HG03354 (cell line): Measurements from ENCODE around the gene EIF2B1.

ENCODE experiments used
- ATAC-seq: cut with Tn5 transposase; IDR thresholded peaks from one replicate; pipeline ENCODE4 v1.9.1; 2021; ENCODE audit warnings: mild to moderate bottlenecking; ENCODE audit not compliant: unreplicated experiment, poor library complexity, severe bottlenecking

The EIF2B1 gene

DNA sequence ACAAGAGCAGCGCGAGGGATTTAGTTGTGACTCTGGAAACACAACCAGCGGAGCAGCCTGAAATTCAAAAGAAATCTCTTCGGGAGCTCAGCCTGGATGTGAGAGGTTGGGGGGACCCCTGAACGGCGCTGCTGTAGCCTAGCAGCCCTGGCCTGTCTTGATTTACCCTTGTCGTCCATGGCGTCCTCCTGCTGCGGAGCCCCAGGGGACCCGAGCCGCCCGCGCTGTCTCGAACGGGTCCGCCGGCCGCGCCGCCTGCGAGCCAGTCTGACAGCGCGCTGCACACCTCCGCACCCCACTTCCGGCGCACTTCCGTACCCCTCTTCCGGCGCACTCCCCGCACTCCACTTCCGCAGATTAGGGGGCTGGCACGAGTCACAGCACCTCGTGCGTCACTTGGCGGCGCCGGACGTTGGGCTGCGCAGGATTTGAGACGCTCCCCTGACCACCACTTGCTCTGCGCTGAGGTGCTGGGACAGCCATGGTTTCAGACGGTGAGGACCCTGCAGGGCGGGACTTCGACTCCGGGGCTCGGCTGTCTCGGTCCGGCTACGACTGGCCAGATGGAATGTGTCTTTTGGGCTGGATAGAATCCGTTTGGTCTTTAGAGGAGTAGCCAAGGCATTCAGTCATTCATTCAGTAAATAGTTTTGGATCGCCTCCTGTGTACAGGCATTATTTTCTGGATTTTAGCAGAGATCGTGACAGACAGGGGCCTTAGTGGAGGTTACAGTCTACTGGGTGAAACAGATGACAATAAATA is at the start of gene EIF2B1, which contains the start of gene GTF2H3:
Gene EIF2B1 (minus strand): TSS at position 308 of the 763 bp plus-strand sequence. CDS start 129 bp downstream, at position 179.
Gene GTF2H3 (plus strand): TSS at position 451 of the 763 bp plus-strand sequence. CDS start 31 bp downstream, at position 482.
- peak; percentile 98 for ATAC-seq

- ATAC-seq: no peak
Measured at GRCh38 chr12:123681605-123682004, 48.1 kb upstream of the EIF2B1 start.

DNA sequence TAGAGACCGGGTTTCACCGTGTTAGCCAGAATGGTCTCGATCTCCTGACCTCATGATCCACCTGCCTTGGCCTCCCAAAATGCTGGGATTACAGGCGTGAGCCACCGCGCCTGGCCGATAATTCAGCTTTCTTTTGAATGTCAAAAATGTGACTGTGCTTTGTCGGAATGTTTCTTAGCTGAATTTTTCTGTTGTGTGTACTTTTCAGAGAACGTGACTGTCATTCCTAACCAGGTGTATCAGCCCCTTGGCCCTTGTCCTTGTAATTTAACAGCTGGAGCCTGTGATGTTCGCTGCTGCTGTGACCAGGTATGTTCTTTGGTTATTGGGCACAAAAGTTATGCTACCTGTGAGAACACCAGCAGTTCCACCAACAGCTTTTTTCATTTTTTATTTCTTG is 45.5 kb upstream of the EIF2B1 start:
- no peak for ATAC-seq

DNA sequence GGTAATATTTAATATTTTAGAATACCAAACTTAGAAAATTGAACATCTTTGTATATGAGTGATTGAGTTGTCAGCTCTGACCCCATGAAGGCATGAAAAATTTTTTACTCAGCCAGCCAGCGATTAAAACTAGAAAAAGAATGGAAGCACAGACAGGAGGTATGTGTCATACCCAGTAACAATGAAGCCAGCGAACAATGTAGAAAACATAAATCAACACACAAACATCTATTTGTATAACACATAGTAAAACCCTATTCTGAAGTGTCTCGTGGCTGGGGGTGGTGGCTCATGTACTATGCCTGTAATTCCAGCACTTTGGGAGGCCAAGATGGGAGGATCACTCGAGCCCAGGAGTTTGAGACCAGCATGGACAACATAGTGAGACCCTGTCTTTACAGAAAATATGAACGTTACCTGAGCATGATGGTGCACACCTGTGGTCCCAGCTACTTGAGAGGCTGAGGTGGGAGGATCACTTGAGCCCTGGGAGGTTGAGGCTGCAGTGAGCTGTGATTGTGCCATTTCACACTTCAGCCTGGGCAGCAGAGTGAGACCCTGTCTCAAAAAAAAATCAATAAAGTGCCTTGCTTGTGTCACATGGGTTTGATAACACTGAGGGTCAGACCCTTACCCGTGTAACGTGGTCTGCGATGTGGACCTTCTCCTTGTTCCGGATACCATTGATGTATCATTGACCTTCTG is 43.3 kb upstream of the EIF2B1 start:
- no peak for ATAC-seq

DNA sequence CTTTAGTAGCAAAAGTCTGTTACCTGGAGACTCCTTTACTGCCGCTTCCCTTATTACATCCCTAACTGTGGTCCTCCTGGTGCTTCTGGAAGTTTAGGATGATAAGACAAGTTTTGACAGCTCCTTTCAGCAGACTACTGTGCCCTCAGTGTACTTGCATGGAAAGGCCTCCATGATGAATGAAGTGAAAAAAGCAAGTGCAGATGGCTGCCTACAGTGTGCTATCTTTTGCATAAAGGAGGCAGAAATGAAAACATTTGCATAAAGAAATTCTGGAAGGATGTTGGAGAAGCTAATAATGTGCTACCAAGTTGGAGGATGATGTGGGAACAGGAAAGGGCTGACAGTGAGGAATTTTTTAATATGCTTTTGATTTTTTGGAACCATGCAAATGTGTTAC is 42.0 kb upstream of the EIF2B1 start:
- ATAC-seq: no peak

GRCh38 chr12:123671876-123672275 is 38.4 kb upstream of the EIF2B1 start:
- ATAC-seq: no peak

DNA sequence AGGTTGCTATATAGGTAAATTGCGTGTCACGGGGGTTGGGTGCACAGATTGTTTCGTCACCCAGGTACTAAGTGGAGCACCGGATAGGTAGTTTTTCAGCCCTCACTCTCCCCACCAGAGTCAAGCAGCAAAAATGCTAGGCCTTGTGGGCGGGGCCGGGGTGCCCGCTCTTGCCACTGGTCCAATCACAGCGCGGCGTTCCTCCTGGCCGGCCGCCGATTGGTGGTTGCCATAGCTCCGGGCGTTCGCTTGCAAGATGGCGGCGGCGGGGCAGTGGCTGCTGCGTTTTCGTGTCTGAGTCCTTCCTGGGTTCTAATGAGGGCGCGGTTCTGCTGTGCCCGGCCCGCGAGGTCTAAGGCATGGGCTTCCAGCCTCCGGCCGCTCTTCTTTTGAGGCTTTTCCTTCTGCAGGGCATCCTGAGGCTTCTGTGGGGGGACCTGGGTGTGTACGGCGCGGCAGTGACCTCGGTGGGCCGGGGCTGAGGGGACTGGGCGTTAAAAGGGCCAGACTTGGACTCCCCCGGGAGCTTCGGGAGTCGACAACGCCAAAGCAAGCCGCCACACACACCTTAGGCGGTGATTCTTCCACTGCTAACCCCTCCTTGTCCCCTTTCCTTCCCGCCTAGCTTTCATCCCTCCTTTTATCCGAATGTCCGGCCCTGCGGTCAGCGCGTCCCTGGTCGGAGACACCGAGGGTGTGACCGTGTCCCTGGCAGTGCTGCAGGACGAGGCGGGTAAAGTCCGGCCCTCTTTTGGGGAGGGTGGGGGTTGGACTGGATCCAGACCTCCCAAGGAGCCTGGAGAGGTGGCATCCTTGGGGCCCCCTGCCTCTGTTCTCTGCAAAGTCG is 37.6 kb upstream of the EIF2B1 start, which contains the start of gene TCTN2:
Gene TCTN2 (plus strand): TSS at position 232 of the 847 bp plus-strand sequence. CDS start 128 bp downstream, at position 360.
- ATAC-seq: peak; percentile 100

GRCh38 chr12:123667771-123668170 is 34.3 kb upstream of the EIF2B1 start:
- no peak for ATAC-seq

- ATAC-seq: no peak
Measured at GRCh38 chr12:123659996-123660727, 26.7 kb upstream of the EIF2B1 start.

GRCh38 chr12:123657211-123657610 is 23.7 kb upstream of the EIF2B1 start:
- no peak for ATAC-seq

GRCh38 chr12:123656392-123656791 is 22.9 kb upstream of the EIF2B1 start:
- no peak for ATAC-seq

GRCh38 chr12:123655420-123655819 is 21.9 kb upstream of the EIF2B1 start:
- ATAC-seq: peak; percentile 94

DNA sequence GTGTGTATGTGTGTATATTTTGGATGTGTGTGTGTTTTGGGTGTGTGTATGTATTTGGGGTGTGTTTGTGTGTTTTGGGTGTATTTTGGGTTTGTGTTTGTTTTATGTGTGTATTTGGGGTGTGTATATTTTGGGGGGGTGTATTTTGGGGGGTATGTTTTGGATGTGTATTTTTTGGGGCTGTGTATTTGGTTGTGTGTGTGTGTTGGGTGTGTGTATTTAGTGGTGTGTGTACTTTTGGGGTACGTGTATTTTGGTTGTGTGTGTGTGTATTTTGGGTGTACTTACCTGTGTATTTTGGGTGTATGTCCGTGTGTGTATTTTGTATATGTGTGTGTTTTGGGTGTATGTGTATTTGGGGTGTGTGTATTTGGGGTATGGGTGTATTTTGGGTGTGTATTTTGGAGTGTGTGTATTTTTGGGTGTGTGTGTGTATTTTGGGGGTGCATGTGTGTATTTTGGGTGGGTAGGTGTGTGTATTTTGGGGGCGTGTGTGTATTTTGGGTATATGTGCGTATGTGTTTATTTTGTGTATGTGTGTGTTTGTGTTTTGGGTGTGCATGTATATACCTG is 20.7 kb upstream of the EIF2B1 start:
- ATAC-seq: no peak

DNA sequence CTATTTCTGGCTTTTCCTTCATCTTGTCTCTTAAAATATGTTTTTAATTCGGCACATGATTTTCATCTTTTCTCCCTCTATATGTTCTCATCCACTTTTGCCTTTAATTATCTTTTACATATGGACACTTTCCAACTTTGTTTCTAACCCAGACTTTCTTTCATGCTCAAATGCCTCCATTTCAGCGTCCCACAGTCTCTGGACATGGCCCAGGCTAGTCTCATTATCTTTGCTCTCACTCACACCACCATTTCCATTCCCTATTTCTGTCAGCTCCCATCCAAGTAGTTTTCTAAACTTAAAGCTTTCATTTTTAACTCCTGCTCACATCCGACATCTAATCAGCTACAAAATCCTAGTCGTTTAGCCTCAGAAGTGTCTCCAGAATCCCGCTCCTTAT is 14.9 kb upstream of the EIF2B1 start:
- no peak for ATAC-seq

- no peak for ATAC-seq
Measured at GRCh38 chr12:123645878-123646277, 12.4 kb upstream of the EIF2B1 start.

DNA sequence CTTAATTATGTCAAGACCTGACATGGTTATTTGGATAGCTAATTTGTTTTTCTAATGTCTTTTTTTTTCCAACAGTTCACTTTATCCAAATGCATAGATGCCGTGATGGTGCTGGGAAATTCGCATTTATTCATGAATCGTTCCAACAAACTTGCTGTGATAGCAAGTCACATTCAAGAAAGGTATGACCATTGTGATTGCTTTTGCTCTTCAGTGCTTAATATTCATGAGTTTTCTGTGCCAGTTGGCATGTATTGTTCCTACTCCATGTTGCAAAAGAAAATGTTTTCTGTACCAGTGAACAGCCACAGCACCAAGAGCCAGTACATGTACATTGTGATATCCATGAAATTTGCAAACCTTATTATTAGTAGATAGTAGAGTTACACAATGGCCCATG is 11.9 kb upstream of the EIF2B1 start:
- ATAC-seq: no peak

GRCh38 chr12:123643911-123644310 is 10.4 kb upstream of the EIF2B1 start:
- ATAC-seq: no peak

GRCh38 chr12:123634142-123634561 is 666 bp upstream of the EIF2B1 start:
- no peak for ATAC-seq
